Measurements from ENCODE around the gene SLC9A1. TPM values are rescaled to one million over a fixed set of nuclear protein-coding genes. Genes with fewer than 3 reads are reported as not detected.

SLC9A1 gene
- total RNA-seq, 1 experiment from 2014 or later = 21.7 TPM

GRCh38 chr1:27101696-27102095 lies 53.2 kb downstream of the SLC9A1 start:
- TF ChIP-seq FOSL1 (IDR thresholded peaks at IDR 0.05; ENCODE audit: low read depth) (no peak), EZH2 (IDR thresholded peaks at IDR 0.05) (no peak), YY1 (IDR thresholded peaks at IDR 0.05; ENCODE audit: extremely low read depth, insufficient replicate concordance, low read depth, low read length) (no peak), POLR2AphosphoS5 (IDR thresholded peaks at IDR 0.05; ENCODE audit: low read depth, low read length) (no peak), SRF (IDR thresholded peaks at IDR 0.05; ENCODE audit: low read depth) (no peak), SIN3A (IDR thresholded peaks at IDR 0.05; ENCODE audit: low read depth) (no peak), POLR2A (IDR thresholded peaks at IDR 0.05; ENCODE audit: borderline replicate concordance, extremely low read depth, insufficient read depth, insufficient read length) (no peak), ELF1 (IDR thresholded peaks at IDR 0.05; ENCODE audit: borderline replicate concordance, low read depth) (no peak), CTCF (IDR thresholded peaks at IDR 0.05 in 2 of 3, conservative IDR thresholded peaks at IDR 0.05 in 1 of 3; ENCODE audit: borderline replicate concordance in 1 of 3, insufficient read depth in 1 of 3, low read depth in 2 of 3, low read length in 2 of 3) (no peak), JUND (IDR thresholded peaks at IDR 0.05) (no peak), REST (IDR thresholded peaks at IDR 0.05; ENCODE audit: low read depth) (no peak), RAD21 (IDR thresholded peaks at IDR 0.05; ENCODE audit: low read depth) (no peak)
- Histone ChIP-seq H2AFZ (ENCODE audit: low read depth, low read length, poor library complexity, severe bottlenecking) (no peak overlapping the region), H3K4me3 (replicated peaks in 1 of 2; ENCODE audit: low read depth in 1 of 2, low read length in 2 of 2) (no peak overlapping the region), H3K9me2 (ENCODE audit: insufficient read depth) (no peaks in the 10 kb centered on the region), H3K9me3 (ENCODE audit: control insufficient read depth in 1 of 2, insufficient read depth in 1 of 2, low read depth in 1 of 2, low read length in 2 of 2) (no peaks in the 10 kb centered on the region), H3K79me2 (ENCODE audit: insufficient read depth, low read length) (no peaks in the 10 kb centered on the region), H3K4me2 (ENCODE audit: low read length) (no peak overlapping the region), H3K36me3 (ENCODE audit: control insufficient read depth in 1 of 2, insufficient read depth in 2 of 2, low read length in 2 of 2) (no peaks in the 10 kb centered on the region), H4K20me1 (ENCODE audit: insufficient read depth) (no peaks in the 10 kb centered on the region), H3K27ac (ENCODE audit: low read depth, low read length) (no peak overlapping the region), H3K9ac (ENCODE audit: low read length) (no peak overlapping the region), H3K27me3 (ENCODE audit: insufficient read depth, low read length) (no peaks in the 10 kb centered on the region), H3K4me1 (ENCODE audit: control insufficient read depth in 1 of 2, insufficient read depth in 2 of 2, low read length in 2 of 2) (peaks cover 9 to 49% of the 10 kb centered on the region in 2 experiments)
- ATAC-seq (no peak), DNase-seq (ENCODE audit: low read depth, low spot score) (no peak)
- ChIA-PET CTCF (interaction anchor here (0.8 to 11.1 kb wide), 6 partner anchors 8 to 197 kb away, joined by 3 to 219 read pairs (median 12); no protein-coding TSS in a partner anchor), POLR2A (interaction anchor here (0.6 kb wide), 1 partner anchor 53 kb away, joined by 4 read pairs; the partner anchor contains the start of gene SLC9A1), RAD21 (ENCODE audit: low non-redundant PET in 1 of 2, low total read pairs in 2 of 2, uncharacterized antibody in 2 of 2, unreplicated experiment in 2 of 2) (interaction anchor here in 1 of 2 experiments (1.0 kb wide), 1 partner anchor 57 kb away, joined by 3 read pairs; no protein-coding TSS in a partner anchor)
- BruUV-seq (replicated peaks) = no TSS peak
- intact Hi-C loops (cut with micrococcal nuclease) = loop anchor here (1.0 kb wide), 1 partner anchor 183 kb away; no protein-coding TSS in a partner anchor
